HG03175 (cell line): ENCODE measurements around the gene TNFRSF12A.

Source experiments
- ATAC-seq: cut with Tn5 transposase; IDR thresholded peaks from one replicate; pipeline ENCODE4 v1.9.1; 2021; ENCODE audit warnings: mild to moderate bottlenecking, moderate library complexity; ENCODE audit not compliant: unreplicated experiment

The TNFRSF12A gene

DNA sequence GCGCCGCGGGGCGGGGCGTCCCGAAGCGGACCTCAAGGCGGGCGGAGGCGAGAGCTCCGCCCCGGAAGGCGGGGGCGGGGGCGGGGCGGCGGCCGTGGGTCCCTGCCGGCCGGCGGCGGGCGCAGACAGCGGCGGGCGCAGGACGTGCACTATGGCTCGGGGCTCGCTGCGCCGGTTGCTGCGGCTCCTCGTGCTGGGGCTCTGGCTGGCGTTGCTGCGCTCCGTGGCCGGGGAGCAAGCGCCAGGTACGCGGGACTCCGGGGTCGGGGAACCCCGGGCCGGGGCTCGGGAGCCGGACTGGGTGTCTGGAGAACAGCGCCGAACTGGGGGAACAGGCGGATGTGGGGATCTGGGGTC is at the start of gene TNFRSF12A:
Gene TNFRSF12A, plus strand, starts transcription at position 122 of the 357 bp plus-strand sequence. Its CDS starts 30 bp downstream, at position 152.
- ATAC-seq: no peak

DNA sequence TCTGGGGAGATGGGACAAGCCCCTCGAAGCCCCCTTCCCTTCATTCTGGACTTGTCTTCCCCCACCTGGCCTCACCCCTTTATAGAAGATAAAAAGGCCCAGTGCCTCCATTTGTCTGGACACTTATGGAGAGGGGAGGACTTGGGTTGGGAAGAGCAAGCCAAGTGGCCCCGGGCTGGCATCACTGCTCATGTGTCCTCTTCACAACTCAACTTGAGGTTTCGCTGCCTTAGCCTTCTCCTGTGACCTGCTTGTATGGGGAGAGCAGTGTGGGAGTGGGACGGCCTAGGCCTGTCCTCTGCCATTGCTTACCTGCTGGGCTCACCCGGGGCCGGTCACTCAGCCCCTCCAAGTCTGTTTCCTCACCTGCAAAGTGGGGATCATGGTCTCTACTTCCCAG is 49.6 kb upstream of the TNFRSF12A start:
- ATAC-seq: no peak

GRCh38 chr16:2971134-2971984 is 48.8 kb upstream of the TNFRSF12A start:
- no peak for ATAC-seq

DNA sequence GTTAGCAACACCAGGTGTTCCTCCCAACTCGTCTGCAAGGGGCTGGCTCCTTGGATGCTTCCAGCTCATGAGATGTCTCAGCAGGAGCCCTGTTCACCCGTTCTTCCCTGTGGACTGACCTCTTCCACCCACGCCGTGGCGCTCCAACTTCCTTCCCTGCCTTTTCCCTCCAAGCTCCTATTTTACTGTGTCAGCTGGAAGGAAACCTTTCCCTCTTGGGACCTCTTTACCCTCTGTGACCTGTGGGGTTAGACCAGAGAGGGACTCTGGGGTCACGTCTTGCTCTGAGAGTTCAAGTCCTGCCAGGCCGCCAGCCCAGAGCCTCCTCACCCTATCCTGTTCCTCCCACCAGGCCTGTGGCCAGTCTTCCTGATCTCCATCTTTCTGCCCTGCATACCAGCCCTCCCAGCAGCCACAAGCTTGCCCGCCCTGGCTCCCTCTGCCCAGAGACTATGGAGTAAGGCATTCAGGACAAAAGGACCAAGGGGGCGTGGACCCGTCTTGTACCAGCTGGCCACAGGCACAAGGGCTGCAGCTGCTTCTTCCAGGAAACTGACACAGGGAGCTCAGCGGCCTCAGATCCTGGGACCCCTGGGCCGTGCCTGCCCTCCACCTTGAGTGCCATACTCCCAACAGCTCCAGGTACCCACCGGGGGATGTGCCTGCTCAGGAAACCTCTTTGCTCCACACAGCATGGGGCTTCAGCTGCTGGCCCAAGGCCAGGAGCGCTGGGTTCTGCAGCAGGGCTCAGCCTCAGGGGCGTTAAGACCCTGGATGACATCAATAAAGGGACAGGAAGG is 48.0 kb upstream of the TNFRSF12A start:
- ATAC-seq: no peak

- ATAC-seq: no peak
Observed at GRCh38 chr16:2973093-2973492, 47.1 kb upstream of the TNFRSF12A start.

GRCh38 chr16:2973605-2974318 is 46.4 kb upstream of the TNFRSF12A start:
- no peak for ATAC-seq

DNA sequence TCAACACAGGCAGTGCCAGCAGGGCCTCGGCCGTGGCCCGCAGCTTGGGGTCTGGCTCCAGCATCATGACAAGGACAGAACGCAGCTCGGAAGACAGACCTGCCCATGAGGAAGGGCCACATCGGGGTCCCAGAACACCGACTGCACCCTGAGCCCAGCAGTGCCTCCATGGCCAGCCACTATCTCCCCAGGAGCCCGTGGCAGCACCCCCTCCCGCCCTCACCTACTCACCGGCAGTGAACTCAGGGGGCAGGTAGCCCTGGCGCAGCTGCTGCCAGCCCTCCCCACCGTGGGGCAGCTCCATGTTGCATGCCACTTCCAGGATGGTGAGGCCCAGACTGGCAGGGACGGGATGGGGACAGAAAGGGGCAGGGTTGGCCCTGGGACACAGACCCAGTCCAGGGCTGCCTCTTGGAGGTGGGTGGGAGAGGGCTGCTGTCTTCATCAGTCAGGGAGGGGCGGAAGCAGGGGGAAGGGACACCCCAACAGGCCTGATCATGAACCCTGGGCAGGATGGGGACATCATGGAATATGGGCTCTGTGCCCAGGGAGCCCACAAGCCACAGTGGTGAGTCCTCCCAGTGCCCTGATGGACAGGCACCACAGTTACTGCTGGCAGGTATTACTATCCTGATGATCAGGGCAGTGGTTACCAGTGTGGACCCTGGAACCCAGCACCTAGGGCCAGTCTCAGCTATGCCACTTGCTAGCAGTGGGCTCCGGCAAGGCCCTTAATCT is 45.7 kb upstream of the TNFRSF12A start:
- no peak for ATAC-seq

DNA sequence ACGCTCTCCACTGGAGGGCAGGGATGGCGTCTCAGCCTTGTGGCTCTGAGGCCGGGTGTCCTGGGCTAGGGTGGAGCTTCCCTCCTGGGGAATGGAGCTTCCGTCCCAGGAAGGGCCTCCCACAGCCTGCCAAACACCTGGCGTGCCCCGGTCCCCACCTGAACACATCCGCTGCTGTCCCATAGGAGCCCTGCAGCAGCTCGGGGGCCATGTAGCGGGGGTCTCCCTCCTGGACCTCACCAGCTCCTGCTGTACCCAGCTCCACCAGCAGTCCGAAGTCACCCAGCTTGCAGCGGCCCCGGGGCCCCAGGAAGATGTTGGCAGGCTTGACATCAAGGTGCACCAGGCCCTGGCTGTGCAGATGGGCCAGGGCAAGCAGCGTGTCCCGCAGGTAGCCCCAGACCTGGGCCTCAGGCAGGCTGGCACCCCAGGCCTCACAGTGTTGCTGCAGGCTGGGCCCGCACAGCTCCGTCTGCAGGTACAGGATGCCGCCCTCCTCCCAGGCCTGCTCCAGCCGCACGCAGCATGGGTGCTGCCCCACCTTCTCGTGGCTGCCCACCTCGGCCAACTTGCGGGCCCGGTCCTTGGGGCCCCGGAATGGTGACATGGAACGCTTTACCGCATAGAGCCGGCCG is 44.9 kb upstream of the TNFRSF12A start:
- ATAC-seq: no peak

DNA sequence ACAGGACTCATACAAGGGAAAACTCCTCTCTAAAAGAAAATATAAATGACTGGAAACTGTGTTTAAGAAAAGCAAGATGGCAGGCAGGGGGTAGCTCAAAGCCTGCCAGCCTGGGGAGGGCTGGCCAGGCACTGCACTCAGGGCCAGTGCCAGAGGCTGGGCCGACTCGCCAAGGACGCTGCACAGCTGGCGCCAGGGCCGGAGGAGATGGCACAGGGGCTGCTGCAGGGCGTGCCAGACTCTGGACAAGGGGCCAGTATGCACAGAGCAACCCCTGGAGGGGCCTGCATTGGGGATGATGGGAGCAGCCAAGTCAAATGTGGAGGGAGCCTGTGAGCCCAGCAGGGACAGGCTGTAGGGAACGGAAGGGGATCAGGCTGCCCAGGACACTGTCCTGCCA is 44.0 kb upstream of the TNFRSF12A start:
- no peak for ATAC-seq

DNA sequence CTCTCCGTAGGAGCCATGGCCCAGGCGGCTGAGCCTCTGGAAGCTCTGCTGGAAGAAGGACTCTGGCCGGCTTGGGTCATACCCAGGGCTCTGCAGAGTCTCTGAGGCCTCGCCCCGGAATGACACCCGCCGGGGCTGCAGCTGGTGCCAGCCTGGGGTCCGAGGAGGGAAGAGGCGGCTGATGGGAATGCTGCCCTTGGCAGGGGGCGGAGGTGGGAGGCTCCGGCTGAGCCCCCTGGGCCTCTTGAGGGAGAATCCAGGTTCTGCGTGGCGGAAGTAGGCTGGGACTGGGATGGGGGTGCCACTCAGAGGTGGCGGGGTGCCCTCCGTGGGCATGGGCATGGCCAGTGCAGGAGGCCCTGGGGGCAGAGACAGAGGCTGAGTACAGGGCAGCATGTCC is 43.5 kb upstream of the TNFRSF12A start:
- ATAC-seq: no peak

GRCh38 chr16:2977440-2977839 is 42.7 kb upstream of the TNFRSF12A start:
- no peak for ATAC-seq

- no peak for ATAC-seq
Observed at GRCh38 chr16:2979669-2980226, 40.4 kb upstream of the TNFRSF12A start.

- ATAC-seq: peak; percentile 74
Observed at GRCh38 chr16:2980227-2981176, 39.7 kb upstream of the TNFRSF12A start, which contains the start of gene PKMYT1. Gene PKMYT1, minus strand, starts transcription at chr16:2980446. Its CDS starts 789 bp downstream, at chr16:2979657.

GRCh38 chr16:2981177-2981898 is 38.8 kb upstream of the TNFRSF12A start:
- no peak for ATAC-seq

- no peak for ATAC-seq
Observed at GRCh38 chr16:2981899-2982250, 38.3 kb upstream of the TNFRSF12A start.

- no peak for ATAC-seq
Observed at GRCh38 chr16:2982402-2982801, 37.8 kb upstream of the TNFRSF12A start.

GRCh38 chr16:2983706-2984136 is 36.4 kb upstream of the TNFRSF12A start:
- no peak for ATAC-seq

GRCh38 chr16:2985462-2985861 is 34.7 kb upstream of the TNFRSF12A start:
- ATAC-seq: no peak
